ENCODE measurements around the gene CRPPA.
"Not testable (repeated sequence)": the region's sequence is repeated elsewhere in the genome, so short reads cannot be mapped to it uniquely, and the experiment has no call there.

The CRPPA gene

DNA sequence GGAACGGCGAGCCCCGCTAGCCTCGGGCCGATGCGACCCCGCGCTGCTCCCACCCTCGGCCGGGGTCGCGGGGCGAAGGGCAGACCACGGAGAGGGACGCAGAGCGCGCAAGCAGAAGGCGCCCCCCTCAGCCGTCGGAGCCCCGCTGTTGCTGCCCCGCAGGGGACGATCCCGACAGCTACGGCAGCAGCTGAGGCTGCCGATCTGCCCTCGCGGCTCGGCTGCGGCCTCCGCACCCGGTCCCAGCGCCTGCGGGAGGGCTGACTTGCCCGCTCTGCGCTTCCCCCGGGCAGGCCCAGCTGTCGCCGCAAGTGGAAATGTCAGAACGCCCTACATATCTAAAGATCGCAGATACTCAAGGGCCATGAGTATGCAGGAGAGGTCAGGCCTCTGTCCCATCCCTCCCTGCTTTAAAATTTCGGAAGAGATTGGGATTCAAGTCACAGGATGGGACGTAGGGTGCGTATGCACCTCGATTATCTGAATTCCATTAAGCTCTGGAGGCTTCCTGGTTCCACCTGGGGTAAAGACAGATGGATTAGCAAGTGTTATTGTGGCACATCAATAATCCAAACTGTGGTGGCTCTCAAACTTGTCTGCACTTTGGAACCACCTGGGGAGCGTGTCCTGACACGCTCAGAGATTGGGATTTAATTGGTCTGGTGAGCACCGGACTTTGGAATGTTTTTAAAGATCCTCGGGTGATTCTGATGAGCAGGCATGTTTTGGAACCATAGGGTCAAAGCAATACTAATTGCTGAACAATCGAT is at the start of gene CRPPA:
TSS of gene CRPPA (minus strand) at position 206 of the 770 bp plus-strand sequence. CDS start 216 bp downstream, outside the sequence.
- no peak for DNase-seq

DNA sequence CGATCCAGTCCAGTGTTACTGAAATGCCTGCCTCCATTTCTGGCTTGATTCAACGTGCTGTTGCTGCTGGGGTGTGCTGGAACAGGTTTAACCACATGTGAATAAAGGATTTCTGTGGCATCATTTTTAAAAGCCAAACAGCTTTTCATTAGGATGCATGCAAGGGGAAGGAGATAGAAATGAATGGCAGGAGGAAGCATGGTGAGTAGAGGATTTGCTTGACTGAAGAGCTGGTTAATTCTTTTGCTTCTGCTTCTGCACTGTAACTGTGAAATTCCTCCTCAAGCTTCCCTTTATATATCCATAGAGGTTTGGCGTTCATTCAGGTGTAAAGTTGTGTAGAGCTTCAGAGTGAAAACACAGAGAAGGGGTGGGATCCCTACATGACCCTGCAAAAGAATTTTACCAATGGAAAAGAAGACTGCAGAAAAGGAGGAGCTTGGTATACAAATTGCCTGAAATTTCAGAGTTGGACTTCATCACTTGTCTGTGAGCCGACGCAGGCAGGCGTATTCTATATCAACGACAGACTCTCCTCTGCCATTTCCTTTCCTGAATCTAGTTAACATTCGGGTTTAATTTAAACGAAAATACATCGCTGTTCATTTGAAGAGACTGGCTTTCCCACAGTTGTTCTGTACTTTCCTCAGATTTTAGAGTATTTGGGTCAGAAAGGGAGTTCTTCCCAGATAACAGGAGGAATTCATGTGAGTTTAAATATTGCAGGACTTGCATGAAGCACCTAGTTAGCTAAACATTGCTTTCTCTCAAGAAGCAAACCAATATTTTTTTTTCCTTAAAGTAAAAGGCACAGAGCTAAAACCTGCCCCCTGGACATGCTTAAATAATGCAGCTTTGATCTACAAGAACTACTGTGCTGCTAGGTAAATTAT is 44.4 kb upstream of the CRPPA start, which contains the start of gene SOSTDC1:
TSS of gene SOSTDC1 (minus strand) at position 270 of the 893 bp plus-strand sequence. CDS start at position 200, 70 bp downstream.
- DNase-seq = no peak

DNA sequence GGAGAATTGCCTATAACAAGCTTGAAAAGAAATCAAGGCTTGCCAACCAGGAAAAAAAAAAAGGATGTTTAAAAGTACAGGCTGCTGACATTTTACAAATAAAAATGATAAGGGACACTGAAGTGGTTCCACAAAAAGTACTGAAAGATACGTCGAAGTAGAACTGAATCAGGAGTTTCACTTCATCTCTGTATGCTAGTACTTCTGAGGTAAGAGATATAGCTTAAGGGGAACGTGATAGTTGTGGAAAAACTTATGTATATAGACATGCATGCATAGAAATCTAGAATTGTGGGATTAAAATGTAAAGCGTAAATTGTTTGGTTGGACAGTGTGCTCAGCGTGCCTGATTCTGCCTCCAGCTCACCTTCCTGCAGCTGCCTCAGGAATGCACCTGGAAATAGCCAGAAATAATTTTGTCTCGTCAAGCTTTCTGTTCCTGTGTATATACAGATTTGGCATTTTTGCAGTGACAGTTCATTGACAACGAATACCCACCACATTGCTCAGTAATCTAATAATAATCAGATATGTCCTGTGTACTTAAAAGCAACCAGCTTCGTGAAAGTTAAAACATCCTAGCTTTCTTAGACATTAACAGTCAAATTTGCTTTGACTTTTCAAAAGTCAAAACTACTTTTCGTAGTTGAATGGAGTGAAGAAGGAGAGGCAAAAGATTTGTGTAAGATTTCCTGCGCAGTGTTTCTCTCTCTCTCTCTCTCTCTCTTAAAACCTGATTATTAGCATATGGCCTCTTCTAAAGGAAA is 42.8 kb upstream of the CRPPA start:
- DNase-seq = no peak

DNA sequence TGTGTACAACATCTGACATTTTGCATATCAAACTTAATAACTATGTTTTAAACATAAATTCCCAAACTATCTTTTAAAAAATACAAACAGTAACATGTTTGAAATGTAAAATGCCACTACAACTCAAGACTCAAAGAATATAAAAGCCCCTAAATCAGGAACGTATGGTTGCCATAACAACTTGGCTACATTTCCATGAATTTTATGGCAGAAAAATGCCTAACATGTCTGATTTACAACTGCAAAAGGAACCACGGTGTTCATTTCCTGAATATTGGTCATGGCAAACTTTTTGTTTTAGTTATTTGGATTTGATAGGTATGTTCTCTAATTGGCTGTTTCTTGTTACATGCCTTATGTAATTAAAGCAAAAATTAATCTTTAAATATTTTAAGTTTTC is 42.2 kb upstream of the CRPPA start:
- no peak for DNase-seq

DNA sequence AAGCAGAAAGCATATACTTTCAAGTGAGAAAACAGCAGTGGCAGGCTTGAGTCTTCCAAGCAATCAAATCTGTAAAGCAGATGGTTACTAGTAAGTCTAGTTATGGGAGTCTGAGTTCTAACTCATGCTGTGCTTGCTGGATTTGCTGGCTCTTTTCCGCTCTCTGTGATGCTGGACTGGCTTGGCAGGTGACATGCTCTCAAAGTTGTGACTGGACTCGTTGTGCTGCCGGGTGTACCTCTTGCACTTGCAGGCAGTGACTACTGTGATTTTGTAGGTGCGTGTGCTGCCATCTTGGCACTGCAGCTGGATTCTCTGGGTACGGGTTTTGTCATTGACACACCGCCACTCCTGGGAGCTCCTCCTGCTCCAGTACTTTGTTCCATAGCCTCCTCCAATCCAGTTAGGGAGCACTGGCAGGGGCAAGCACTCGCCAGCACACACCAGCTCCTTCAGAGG is 41.1 kb upstream of the CRPPA start:
- DNase-seq = no peak

DNA sequence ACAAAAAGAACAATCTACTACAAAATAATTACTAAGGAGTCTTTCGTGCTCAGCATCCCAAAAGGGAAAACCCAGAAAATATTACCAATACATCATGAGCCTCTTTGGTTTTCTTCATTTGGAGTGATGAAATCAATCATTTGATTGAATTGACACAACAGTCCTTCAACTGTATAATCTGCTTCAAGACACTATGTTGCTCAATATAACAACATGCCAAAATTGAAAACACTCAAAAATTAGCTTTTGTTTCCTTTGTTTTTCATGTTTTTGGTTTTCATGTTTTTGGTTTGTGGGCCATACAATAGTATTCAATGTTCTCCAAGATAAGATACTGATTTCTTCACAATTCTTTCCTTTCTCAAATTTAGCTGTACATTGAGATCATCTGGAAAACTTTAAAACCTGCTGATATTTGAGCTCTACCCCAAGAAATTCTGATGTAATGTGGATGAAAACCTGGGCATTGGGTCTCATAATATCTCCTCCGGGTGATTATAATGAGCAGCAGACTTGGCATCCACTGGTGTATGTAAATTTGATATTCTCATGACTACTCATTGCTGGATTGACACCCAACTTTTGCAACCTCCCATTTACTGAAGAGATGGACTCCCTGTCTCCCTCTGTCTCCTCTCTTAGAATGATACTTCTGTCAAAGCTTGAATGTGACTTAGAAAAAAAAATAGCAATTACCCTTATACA is 39.6 kb upstream of the CRPPA start:
- DNase-seq = no peak

DNA sequence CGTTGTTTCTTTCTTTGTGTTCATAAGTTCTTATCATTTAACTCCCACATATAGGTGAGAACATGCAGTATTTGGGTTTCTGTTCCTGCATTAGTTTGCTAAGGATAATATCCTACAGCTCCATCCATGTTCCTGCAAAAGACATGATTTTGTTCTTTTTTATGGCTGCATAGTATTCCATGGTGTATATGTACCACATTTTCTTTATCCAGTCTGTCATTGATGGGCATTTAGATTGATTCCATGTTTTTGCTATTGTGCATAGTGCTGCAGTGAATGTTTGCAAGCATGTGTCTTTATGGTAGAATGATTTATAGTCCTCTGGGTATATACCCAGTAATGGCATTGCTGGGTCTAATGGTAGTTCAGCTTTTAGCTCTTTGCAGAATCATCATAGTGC is 35.0 kb upstream of the CRPPA start:
- DNase-seq = not testable (repeated sequence)

DNA sequence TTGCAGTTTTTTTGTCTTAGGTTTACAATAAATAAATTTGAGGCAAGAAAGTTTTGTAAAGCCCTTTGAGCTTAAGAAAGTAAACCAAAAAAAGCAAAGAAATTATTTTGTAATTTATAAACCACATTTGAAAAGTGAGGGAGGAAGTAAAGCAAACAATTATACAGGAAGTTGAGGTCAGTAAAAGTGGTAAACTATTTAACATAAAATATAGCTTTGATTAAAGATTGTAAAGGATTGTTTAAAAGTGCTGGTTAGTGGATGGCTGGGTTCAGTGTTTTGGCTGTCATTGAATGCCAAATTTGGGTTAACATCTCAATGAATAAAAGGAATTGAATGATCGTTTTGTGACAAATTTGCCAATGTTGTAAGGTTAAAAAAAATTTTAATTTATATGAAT is 34.3 kb upstream of the CRPPA start:
- no peak for DNase-seq

DNA sequence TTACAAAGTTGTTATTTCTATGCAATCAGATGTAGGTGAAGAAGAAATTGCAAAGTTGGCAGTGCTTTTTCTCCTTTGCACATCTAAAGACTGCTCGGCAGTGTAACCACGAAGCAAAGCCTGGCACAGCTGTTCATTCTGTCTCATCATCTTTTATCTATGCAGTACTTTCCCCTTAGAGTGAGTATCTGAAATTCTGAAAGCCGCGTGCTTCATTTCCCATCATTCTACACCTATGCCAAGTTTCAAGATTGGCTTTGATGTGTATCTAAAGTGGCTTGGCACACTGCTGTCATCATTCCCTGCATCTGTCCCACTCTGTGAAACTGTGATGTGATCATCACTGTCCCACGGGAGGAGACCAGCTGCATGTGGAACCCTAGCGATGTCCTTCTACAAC is 29.0 kb upstream of the CRPPA start:
- no peak for DNase-seq

DNA sequence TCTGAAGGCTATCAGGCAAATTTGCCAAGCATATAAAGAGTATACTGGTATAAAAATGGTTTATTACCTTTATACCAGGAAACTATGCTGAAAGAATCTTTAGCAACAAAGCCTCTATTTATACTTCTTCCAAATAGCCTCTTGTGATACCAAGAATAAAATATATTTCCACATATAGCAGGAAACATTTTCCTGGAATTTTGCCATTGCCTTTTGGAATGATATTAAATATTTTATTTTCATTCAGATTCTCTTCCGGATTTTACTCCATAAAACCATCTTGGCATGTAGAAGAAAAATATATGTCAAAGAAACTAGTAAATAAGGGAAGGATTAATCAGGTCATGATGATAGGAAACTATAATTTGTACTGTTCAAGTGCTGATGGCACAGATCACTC is 26.5 kb upstream of the CRPPA start:
- DNase-seq = no peak

DNA sequence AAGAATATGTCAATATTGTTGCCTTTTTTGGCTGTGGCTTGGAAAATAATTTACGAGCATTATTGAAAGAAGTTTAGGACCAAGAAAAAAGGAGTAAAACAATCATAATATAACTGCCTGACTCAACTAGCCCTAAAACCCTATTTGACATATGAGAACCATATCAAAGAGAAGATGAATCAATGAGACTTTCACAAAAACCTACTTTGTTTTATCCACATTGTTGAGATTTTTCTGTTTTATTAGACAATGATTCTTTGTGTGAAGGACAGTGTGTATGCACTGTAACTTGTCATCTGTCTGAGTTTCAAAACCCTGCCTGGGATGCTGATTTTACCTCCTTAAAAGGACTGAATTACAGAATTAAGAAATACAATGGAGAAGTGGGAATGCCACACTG is 25.2 kb upstream of the CRPPA start:
- DNase-seq = no peak

DNA sequence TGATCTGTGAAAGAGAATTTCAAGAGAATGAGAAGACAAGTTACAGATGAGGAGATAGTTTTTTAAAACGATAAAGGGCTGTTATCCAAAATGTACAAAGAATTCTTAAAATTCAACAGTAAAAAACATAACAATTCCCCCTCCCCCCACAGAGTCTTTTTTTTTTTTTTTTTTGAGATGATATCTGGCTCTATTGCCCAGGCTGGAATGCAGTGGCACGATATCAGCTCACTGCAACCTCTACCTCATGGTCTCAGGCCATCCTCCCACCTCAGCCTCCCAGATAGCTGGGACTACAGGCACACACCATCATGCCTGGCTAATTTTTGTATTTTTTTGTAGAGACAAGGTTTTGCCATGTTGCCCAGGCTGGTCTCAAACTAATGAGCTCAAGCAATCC is 22.5 kb upstream of the CRPPA start:
- DNase-seq = not testable (repeated sequence)

DNA sequence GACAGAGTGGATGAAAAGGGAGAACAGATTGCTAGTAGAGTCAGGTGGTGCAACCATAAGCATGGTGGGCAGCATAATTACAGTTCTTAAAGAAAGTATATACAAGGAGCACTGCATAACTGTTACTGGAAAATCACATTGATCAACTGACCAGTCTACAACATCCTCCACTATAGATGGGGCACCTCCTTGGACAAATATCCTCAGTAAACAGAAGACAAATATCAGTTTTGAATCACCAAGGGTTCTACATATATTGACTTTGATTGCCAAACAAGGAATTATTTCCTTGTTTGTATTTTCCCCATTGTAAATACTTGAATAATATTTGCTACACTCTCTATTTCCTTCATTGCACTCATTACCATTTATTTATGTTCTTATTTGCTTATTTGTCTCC is 17.6 kb upstream of the CRPPA start:
- no peak for DNase-seq

DNA sequence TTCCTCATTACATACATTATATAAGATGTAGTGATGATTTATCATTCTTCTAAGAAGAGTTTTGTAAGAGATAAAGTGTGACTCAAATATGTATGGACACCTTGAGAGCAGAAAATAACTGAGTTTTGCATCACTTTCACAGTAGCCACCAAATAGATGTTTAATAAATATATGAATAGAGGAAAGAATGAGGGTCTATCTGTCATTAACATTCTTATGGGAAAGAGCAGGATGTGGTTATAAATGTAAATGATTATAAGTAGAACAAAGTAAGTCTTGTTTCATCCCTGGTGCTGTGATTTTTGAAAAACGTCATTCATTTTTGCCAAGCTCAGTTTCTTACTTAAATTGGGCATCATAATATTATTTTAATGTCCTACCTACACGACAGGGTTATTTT is 15.0 kb upstream of the CRPPA start:
- no peak for DNase-seq

DNA sequence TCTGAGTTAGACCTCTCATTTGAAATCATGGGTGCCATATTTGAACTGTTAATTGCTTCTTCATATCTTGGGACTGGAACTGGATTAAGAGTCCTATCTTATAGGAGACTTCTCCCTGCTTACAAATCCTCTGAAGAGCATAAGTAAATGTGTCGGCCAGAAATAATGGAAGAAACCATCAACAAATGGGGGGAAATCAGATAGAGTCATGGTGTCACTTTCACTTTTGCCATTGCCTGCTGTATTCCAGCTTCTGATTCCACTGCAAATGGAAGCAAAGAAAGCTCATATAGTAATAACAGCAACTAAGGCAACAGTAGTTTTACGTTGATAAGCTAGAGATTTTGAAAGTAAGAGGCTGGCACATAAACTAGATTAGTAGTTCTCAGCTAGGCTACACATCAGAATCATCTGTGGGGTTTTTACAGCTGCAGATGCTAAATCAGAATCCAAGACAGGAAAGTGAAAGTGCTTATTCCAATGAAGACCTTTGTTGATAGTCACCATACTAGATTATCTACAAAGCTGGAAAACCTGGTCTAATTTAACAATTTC is 12.3 kb upstream of the CRPPA start:
- DNase-seq = no peak

DNA sequence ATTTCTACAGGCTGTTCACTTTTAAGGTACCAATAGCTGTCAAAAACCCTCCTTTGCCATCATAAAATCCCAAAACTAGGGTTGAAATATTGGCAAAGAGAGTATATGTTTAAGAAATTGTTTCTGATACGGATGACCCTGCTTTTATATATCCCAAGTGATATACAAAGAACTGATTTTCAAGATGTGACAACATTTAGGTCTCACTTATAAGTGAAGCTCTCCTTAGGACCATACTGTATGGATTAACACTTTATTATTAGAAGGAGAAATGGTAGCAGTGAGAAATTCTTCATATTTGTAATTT is 11.0 kb upstream of the CRPPA start:
- DNase-seq = no peak

DNA sequence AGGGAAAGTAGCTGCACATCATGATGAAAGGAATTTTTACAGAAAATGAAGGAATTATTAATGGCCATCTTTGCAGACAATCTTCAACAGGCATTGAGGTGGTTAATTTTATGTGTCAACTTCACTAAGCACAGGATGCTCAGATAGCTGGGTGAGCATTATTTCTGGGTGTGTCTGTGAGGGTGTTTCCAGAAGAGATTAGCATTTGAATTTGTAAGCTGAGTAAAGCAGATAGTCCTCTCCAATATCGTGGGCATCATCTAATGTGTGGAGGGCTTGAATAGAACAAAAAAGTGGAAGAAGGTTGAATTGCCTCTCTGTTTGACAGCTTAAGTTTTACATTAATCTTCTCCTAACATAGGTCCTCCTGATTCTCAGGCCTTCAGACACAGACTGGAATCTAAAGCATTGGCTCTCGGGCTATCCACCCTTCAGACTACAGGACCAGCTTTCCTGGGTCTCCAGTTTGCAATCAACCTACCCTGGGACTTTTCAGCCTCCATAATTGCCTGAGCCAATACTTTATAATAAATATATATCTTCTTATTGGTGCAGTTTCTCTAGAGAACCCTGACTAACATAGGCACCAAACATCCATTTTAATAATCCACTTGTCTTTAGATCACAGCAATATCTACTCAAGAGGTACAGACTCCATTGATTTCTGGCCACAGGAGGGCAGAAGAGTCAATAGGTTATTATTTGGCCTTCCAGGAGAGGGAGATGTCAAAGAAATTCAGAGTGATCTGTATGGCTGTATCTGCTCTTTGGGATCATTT is 10.5 kb upstream of the CRPPA start:
- no peak for DNase-seq

DNA sequence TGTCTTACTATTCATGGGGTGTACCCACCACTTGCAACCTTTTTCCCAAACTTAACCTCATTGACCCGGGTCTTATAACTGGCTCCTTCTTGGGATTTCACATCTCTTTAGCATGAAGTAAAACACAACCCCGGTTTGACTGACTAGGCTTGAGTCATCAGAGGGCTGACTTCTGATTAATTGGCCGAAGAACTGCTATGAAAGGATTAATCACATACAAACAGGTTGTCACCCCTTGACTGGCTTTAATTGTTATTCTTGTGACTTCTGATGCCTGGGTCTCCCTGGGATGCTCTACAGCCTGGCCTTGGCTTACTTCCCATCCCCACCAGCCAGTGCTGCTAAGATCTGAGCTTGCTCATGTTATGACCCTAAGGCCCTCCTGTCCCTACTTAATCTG is 8.8 kb upstream of the CRPPA start:
- no peak for DNase-seq

DNA sequence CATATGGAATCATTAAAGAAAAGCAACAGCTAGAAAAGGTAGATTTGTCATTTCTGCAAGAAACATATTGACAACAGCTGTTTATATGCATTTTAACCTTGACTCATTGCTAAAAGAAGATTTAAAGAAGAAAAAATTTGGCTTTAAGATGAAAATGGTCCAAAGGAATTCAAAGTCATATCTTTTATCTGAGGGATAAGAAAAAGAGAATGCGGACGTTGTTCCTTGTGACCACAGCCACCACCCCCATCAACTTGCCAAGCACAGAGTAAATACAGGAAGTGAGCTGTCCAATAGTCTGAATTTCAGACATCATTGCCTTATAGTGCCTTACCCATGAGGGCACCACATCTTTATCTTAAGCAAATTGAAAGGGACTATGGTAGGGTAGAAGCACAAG is 7.3 kb upstream of the CRPPA start:
- no peak for DNase-seq

DNA sequence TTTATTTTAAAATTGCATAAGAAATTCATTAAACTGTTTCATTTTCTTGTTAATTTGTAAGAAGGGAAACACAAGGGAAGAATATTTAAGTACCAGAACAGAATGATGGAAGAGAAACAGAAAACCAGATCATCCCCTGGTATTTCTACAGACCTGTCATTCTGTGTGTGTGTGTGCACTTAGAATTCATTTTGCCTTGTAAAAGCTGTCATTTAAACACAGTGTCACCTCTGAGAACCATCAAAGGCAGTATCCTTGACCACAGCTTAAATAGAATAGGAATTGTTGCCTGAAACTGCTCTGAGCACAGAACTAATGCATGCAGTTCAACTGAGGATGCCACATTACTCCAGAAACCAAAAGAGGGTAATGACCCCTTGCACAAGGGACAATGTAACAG is 6.8 kb upstream of the CRPPA start:
- no peak for DNase-seq

DNA sequence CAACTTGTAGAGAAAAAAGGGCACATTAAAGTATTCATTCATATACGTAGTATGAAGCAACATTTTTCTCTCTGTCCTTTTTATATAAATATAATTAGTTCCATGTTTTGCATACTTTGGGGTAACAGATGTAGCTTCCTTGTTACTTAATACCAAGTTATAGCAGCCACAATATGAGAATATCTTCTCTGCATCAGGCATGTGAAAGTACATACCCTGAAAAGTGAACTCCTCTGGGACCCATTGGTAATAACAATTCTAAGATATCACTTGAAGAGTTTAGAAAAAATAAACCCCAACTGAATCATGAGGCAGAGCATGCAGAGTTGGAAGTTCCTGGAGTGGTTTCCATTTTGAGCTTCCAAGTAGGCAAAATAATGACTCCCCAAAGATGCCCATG is 2.4 kb upstream of the CRPPA start:
- DNase-seq = no peak

DNA sequence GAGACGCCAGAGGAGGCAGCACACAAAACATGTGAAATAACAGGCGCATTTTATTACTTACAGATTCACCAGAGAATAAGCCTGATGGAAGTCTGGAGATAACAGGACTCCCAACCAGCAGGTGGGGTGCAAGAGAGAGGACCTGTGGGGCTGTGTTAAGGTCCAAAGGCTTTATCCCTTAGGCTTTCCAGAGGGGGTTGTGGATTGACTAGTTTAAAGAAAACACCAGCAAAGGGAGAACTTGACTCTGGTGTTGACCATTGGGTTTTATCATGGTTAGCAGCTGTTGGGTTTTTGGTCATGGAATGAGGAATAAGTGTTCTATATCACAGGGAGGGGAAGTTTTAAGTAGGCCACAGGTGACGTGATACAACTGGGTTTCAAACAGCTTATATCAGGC is 1.6 kb upstream of the CRPPA start:
- DNase-seq = no peak

All from NCI-H2029 (cell line).